GM18951 (cell line): Measurements from ENCODE around the gene ZBTB20.

ENCODE experiments used
- POLR2A ChIP-seq: IDR thresholded peaks from 4 replicates; pipeline ENCODE4 v1.6.1; 2011; ENCODE audit warnings: mild to moderate bottlenecking; ENCODE audit not compliant: insufficient read length, insufficient read depth; ENCODE audit errors: extremely low read depth
- in situ Hi-C: fragments of 300-500 bp; cut with MboI; formaldehyde crosslinking; loops from one replicate; pipeline ENCODE4 v1.12.0; 2022; ENCODE audit warnings: low sequenced_read_pairs, mixed read lengths, inconsistent platforms; ENCODE audit not compliant: unreplicated experiment

The ZBTB20 gene

GRCh38 chr3:114327665-114328064 is 819.4 kb downstream of the ZBTB20 start:
- TF ChIP-seq POLR2A = no peak
- in situ Hi-C loops = no loop called here

DNA sequence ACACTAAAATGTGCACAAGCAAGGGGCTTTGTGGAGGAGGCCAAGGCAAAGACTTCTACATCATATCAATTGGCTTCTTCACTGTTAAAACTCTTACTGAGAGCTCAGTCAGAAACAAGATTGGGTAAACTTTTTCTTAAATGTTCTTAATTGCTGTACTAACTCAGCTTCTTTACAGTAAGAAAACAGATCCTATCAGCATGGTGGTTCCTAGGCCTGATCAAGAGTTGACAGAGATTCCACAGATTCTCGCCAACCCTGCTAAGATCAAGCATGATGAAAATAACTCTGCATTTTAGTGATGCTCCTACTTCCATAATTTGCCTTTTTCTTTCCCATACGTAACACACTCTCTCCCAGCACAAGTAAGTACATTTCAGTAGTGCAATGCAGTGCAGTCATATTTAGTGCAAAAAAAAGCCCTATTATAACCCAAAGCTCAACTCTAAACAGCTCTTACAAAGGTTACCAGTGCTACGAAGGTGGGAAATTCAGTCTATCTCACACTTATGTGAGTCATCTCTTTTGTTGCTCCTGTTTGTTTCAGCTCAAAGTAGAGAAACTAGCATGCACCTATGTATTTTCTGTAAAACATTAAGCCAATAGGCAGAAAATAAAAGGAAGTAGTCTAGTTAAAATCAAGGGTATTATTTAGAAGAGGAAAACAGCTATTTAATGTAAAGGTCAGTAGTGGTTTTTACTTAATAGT is 823.4 kb downstream of the ZBTB20 start:
- in situ Hi-C loops = no loop called here
- no peak for TF ChIP-seq POLR2A

- TF ChIP-seq POLR2A = no peak
- in situ Hi-C loops = no loop called here
These were observed 826.8 kb downstream of the ZBTB20 start for GRCh38 chr3:114320246-114320645.

- in situ Hi-C loops = no loop called here
- TF ChIP-seq POLR2A = no peak
These were observed 827.6 kb downstream of the ZBTB20 start for GRCh38 chr3:114319453-114319852.

- in situ Hi-C loops = no loop called here
- no peak for TF ChIP-seq POLR2A
These were observed 828.8 kb downstream of the ZBTB20 start for GRCh38 chr3:114318295-114318694.

DNA sequence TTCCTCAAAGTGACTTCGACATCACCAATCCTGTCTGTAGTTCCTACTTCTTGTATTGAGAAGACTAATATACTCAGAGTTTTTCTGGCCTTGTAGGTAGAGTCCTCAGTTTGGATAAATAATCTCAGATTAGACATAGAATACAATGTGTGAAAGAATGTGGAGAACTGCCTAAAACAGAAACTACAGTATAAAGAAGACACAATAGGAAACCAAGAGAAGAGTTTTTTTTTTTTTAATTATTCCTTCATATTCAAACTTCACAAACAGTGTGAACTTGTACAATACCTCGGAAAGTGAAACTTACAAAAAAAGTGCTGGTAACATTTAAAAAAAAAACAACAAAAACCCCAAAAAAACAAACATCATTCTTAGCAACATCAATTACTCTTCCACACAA is 832.8 kb downstream of the ZBTB20 start:
- no peak for TF ChIP-seq POLR2A
- in situ Hi-C loops = no loop called here

- no peak for TF ChIP-seq POLR2A
- in situ Hi-C loops = no loop called here
These were observed 833.7 kb downstream of the ZBTB20 start for GRCh38 chr3:114313426-114313825.

- in situ Hi-C loops = no loop called here
- no peak for TF ChIP-seq POLR2A
These were observed 836.4 kb downstream of the ZBTB20 start for GRCh38 chr3:114310695-114311094.

- peak; percentile 23 for TF ChIP-seq POLR2A
- in situ Hi-C loops = no loop called here
These were observed 838.3 kb downstream of the ZBTB20 start for GRCh38 chr3:114308830-114309229.

DNA sequence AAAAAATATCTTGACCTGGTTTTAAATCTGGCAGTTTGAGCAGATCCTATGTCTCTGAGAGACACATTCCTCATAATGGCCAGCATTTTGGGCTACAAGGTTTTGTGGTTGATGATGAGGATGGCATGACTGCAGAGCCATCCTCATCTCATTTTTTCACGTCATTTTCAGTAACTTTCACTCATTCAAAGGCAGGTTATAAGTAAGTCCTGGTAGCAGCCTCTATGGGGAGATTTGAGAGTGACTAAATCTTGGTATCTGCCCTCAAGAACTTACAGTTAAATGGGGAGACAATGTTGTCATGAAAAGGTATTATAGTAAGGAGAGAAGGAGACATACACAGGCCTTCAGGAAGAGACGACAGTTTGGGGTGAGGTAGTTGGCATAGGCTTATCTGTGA is 838.7 kb downstream of the ZBTB20 start:
- in situ Hi-C loops = no loop called here

DNA sequence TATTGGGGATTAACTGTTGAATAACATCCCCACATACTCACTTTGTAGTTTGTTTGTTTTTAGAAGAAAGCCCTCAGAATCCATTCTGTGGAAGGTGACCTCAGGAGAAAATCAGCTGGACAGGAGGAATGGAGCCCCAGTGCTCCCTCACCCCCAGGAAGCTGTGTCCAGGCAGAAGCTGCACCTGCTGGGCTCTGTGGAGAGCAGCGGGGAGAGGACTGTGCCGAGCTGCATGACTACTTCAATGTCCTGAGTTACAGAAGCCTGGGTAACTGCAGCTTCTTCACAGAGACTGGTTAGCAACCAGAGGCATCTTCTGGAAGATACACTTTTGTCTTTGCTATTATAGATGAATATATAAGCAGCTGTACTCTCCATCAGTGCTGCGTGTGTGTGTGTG is 839.3 kb downstream of the ZBTB20 start:
- in situ Hi-C loops = no loop called here

More for the DNA sequence above, 838.7 kb downstream of the ZBTB20 start:
- no peak for TF ChIP-seq POLR2A

DNA sequence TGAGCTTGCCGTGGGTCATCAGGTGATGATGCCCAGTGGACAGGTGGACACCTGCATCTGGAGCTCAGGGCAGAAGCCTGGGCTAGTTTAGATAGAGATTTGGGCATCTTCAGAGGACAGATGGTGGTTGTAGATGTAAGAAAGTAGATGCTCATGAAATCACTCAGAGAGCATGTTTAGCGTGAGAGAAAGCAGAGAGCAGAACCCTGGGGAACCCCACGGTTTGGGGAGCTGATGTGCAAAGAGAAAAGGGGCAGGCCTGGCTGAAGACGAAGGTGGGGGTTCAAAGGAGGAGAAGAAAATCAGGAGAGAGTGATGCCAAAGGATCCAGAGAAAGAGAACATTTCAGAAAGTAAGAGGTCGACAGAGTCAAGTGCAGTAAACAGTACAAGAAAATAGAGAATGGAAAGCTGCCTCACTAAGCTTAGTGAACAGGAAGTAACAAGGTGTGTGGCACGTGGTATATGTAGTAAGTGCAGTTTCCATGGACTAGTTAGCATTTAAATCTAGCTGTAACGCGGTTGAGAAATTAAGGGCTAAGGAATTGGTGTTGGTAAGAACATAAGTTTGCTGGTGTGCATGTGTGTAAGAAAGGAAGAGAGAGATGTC is 839.8 kb downstream of the ZBTB20 start:
- in situ Hi-C loops = no loop called here
- TF ChIP-seq POLR2A = no peak

More for the DNA sequence above, 839.3 kb downstream of the ZBTB20 start:
- no peak for TF ChIP-seq POLR2A

- no peak for TF ChIP-seq POLR2A
- in situ Hi-C loops = no loop called here
These were observed 847.0 kb downstream of the ZBTB20 start for GRCh38 chr3:114299941-114300624.

DNA sequence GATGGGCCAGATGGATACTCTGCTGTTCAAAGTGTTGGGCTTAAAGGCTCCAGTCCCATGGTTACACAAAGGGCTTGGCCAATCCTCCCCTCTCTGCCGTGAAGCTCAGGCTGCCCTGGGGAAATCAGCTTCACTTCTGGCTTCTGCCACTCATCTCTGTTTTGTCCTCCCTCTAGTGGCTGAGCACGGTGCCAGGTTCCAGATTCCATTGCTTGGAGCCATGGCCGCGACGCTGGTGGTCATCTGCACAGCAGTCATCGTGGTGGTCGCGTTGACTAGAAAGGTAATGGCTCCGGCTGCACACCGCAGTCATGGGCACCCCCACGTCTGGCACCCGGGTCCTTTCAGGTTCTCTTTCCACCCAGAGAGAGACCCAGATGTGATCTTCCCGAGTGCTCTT is 847.7 kb downstream of the ZBTB20 start:
- no peak for TF ChIP-seq POLR2A
- in situ Hi-C loops = no loop called here

DNA sequence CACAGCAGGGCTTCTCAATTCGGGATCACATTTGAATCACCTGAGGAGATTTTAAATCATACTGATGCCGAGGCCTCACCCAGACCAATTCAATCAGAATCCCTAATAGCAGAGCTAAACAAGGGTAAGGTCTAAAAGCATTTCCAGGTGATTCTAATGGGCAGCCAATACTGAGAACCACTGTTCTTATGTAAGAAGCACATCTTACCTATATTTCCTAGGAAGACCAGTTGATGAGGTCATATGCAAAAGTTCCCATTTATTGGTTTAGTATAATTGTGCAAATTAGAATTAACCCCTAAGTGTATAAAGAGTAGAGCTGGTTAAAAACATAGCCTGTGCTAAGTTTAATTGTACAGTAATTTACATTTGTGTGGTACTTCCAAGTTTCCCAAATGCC is 851.1 kb downstream of the ZBTB20 start:
- TF ChIP-seq POLR2A = no peak
- in situ Hi-C loops = no loop called here
